HG02943 (cell line): Measurements from ENCODE around the gene AGRP.

Experiments
- ATAC-seq: cut with Tn5 transposase; IDR thresholded peaks from one replicate; pipeline ENCODE4 v1.9.1; 2021; ENCODE audit warnings: mild to moderate bottlenecking, low read depth, moderate library complexity; ENCODE audit not compliant: unreplicated experiment

AGRP gene

DNA sequence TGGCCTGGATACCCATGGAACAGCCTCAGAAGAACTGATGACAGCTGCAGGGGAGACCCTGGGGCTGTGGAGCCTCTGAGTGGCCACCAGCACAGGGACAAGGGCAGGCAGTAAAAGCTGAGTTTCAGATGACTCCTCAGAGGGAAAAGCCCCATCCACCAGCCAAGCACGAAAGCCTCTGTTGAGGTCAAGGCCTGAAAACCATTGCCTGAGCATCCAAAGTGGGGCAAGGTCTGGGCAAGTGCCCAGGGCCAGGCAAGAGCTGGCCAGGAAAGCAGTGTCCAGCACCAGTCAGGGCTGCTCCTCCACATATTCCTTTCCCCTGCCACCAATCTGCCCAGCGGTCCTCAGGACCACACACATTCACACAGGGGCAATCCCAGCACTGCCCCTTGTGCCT lies 18.8 kb downstream of the AGRP start:
- ATAC-seq, result no peak

DNA sequence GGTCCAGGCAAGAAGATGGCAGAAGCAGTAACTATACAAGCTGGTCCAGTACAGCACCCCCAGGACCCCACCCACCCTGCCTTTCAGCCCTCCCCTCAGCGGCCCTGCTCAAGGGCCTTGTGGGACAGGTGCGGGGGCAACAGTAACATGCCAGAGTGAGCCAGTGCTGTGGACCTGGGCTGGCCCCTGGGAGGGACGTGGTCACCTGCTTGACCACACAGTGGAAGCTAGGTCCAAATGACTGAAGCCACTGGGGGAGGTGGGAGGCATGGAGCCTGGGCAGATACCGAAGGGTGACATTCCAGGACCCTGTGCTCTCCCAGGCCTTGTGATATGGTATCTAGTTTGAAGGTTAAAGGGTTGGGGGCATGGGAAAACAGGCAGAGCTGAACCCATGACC lies 19.7 kb downstream of the AGRP start:
- ATAC-seq, result no peak

DNA sequence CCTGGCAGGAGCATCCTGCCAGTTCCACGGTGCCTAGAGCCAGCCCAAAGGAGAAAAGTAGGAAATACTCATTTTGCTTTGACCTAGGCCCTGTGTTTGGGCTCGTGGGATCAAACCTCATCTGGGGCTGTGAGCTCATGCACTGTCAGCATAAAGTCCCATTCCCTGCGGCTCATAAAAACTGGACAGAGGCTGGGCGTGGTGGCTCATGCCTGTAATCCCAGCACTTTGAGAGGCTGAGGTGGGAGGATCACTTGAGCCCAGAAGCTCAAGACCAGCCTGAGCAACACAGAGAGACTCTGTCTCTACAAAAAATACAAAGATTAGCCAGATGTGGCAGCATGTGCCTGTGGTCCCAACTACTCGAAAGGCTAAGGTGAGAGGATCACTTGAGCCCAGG lies 20.3 kb downstream of the AGRP start:
- no peak for ATAC-seq

DNA sequence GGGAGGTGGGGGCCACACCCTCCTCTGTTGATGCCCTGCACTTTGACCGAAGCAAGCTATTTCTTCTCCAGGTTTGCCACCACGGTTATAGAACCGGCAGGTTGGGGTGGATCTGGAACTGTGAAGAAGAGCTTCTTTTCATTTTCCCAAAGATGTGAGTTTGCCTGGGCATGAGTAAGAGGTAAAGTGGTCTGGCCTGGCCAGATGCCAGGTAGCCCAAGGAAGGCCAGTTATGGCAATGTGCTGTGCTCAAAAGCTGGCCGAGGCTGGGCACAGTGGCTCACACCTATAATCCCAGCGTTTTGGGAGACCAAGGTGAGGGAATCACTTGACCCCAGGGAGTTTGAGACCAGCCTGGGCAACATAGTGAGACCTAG lies 21.1 kb downstream of the AGRP start:
- ATAC-seq, result no peak

DNA sequence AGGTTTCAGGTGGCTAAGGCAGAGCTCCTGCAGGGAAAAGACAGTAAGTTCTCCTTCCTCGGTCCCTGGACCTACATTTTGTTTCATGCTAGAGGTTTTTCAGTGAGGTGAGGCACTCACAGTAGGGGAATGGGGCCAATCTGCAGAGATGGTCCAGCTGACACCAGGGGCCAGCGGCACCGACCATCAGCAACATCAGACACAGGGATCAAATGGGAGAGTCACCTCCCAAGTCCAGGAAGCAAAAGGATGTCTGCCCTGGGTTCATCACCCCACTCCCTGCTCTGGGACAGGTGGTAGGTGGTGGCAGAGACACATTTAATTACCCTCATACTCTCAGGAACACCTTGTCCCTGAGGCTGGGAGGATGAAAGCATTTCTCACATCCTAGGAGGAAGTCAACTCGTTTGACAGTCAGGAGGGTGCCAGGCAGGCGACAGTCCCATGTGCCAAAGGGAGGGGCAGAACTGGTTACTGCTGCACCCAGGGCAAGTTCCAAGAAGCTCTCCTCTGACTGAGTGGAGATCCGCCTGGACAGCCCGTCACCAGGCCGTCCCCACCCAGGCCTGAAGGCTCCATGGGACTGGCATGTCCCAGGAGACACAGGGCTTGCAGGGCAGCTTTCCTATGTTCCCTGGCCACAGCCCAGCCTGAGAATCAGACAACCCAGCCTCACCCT lies 21.6 kb downstream of the AGRP start:
- ATAC-seq, result no peak

DNA sequence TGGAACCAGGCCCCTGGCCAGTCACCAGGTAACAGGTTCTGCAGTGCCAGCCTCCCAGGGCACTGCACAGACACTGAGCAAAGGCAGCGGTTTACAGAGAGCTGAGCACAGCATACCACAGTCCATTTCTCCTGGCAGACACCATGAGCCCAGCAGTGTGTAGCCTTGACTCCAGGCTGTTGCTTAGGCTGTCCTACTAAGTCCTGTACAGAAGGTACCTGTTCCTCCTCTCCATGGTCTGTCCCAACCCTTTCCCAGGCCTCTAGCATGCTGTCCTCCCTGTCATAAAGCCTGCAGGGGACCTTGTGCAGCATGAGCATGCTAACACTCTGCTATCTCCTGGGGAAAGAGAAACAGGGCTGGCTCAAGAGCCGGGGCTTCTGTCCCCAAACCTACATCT lies 22.4 kb downstream of the AGRP start:
- no peak for ATAC-seq

DNA sequence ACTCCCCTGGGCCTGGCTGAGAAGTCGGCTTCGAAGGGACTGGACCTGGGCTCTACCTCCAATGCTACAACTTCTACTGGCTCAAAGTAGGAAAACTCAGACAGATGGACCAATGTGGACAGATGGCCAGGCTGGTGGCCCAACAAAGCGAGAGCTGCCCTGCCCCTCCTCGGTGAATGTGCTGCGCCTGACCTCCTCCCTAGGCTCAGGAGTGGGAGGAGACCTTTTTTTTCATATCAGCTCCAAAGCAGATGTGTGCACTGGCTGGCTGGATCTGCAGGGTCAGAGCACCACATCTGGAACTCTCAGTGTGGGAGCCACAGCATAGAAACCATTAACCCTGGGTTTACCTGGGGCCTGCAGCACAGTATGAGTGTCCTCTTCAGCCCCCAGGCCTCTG lies 23.2 kb downstream of the AGRP start:
- ATAC-seq, result no peak

DNA sequence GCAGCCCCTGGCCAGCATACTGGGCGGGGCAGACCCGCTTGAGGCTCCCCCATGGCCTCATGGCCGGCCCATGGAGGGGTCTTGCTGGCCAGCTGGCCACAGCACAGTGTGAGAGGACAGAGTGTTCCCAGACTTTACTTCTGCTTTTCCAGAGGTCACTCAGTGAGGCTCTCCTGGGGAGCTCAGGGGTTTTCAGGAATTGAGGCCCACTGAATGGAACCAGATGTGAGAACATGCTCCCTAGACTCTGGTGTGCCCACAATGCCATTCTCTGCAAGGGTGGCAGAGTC lies 23.5 kb downstream of the AGRP start:
- no peak for ATAC-seq

DNA sequence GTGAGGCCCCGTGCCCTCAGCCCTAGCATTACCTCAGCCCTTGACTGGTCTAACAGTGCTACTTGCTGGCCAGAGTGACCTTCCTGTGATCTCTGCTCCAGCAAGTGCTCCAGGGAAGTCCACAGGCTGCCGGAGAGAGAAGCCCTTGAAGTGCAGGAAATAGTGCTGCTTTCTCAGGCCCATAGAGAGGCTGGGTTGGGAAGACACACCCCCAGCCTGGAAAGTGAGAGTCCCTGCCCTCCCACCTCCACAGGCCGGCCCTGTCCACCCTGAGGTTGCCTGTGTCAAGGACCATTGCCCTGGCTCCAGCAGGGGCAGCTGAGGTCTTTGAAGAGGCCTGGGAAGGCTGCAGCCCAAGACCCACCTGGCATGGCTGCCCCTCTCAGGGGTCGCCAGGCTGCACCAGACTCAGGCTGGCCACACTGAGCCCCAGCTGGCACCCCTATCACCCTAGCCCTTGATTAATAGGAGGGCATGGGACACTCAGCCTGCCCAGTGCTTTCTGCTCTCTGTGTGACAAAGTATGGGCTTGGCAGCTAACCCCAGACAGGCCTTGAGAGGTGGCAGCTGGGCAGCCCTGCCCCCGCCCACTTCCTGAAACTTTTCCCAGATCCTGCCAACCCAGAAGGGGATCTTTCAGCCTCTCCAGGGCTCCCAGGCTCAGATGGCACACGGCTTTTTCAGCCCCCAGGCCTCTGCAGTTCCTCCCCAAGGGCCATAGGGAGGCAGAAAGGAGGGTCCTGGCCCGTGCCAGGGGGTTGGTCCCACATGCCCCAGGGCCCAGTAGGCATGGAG lies 24.1 kb downstream of the AGRP start:
- no peak for ATAC-seq

DNA sequence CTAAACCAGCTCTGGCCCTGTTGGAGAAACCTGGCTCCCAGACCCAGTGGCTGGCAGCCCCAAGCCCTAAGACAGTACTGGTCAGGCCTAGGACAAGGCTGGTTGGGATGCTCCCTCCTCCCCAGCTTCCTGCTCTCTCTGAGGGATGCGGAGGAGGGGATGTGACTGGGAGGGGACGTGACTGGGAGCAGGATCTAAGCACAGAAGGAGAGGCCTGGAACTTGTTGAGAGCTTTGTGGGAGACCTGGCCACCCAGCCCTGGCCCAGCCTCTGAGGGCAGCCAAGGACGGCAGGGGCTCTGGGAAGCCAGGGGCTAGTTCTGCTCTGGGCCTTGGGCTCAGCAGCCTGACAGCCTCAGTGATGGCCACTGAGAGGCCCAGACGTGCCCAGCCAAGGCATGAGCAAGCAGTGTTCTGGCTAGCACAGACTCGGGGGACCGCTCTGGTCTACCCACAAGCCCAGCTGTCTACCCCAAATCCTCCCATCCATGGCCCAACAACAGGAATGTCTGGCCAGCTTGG lies 25.2 kb downstream of the AGRP start:
- ATAC-seq, result no peak

DNA sequence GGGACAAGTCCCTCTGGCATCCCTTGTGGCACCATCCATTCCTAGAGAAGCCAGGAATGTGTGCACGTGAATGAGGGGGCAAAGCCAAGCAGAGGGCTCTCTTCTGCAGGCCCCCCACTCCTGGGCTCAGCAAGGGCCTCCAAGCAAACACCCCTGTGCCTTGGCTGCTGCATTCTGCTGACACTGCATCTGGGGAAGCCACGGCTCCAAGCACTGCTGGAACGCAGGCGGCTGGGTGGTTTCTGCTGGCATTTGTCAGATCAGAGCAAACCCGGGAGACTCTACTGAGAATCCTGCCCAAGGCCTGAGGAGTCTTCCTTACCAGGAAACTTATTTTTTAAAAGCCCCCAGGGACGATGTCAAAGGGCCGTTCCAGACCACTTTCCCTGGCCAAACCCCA lies 25.7 kb downstream of the AGRP start:
- no peak for ATAC-seq

DNA sequence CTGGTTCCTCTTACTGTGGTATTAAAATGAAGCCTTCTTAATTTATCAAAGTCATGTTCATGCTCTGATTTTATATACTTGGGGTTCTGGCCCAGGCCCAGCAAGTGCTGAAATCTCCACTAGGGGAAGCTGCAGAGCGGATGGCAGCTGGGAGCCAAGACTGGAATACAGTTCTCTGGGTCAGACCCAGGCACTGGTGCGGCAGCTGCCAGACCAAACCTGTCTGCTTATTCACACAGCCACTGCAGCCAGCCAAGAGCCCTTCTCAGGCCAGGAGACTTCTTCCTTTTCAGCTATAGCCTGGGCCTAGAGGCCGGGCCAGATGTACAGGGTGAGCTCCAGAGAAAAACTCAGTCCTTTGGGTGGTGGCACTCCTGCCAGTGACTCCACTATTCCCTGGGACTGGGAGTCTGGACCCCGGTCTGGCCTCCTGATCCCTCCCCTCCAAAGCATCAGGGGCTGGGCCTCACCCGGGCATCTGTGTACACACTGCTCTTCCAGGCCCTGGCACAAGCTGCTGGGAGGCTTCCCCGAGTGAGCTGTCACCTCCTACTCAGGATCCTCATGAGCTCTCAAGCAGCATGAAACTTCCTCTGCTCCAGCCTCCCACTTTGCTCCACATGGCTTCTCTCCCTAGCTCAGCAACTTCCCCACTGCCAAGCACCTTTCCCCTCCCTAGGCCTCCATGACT lies 26.8 kb downstream of the AGRP start:
- no peak for ATAC-seq

DNA sequence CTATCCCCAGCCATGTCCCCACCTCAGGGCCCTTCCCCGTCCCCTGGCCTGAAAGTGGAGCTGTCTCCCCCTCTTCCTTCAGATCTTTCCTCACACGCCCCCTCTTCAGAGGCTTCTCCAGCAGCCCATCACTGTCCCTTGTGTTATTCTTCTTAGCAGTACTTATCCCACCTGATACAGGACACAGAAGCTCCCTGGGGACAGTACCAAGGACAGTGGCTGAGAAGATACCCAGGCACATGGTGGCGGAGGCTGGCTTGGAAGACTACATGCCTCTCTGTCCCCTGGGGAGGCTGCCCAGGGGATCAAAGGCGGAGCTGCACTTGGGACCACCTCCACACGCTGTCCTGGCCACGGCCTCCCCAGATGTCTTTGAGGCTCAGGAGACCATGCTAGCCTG lies 28.5 kb downstream of the AGRP start:
- ATAC-seq, result no peak

DNA sequence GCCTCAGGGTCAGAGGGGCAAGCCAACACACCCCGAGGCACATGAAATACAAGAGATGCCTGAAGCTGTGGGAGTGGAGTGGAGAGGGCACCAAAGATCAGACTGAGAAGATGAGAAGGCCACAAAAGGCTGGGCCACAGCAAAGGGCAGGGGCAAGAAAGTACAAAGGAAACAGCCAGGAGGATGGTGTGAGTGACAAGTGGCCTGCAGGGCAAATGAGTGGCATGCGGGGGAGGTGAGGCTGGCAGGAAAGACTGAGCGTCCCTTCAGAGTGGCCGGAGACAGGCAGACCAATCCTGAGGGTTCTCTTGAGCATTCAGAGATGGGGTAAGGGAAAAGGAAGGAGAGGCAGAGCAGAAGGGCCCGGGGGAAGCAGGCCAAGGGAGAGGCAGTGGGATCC lies 29.2 kb downstream of the AGRP start:
- no peak for ATAC-seq

DNA sequence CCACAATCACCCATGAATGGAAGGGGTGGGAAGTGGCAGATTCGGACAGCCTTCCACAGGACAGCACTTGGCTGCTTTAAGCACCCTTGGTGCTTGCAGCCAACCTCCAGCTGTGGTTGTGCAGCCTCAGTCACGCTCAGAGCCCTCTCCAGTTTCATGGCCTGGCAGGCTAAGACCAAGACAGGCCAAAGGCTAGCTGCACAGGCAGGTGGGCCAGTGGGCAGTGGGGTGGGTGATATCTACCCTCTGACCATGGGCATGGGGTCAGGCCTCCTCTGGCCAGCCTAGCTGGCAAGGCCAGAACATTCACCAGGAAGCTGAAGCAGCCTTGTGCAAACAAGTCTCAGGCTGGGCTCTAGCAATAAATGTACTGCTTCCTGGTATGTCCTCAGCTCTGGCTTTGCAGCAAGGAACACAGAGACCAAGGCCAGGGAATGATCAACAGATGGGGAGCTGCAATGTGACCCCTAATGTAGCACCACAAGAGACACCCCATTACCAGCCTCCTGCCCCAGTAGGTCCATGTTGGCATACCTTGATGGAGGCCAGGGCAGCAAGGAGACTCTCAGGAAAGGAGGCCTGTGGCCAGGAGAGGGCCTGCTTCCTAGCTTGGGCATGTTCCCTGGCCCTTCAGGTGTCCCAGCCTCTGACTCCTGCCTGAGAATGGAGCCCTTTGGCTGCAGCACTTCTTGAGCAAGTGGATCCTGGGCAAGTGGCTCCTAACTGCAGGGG lies 31.5 kb downstream of the AGRP start:
- ATAC-seq, result no peak

DNA sequence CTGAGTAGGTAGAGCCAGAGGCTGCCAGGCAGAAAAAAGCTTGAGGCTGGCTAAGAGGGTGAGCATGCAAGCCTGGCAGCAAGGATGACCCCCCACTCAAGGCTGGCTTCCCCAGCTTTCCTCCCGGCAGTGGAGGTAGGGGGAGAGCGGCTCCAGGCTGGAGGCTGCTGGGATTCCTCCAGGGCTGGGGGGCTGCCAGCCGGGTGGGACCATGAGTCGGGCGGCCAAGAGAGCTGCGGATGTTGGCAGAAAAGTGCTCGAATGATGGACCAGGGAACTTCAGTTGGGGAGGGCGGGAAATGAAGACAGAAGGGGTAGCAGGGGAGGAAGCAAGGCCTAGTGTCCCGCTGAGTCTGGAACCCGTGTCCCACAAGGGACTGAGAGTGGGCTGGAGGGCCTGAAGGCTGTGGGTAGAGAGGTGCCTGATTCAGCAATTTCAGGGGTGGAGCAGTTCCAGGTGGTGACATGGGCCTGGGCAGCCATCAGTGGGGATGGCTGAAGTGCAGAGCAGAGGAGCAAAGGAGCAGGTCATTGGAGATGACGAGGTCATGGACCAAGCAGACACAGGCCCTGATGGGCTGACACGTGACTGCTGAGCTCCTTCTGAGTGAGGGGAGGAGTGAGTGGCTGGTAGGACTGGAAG lies 32.2 kb downstream of the AGRP start:
- ATAC-seq, result no peak

DNA sequence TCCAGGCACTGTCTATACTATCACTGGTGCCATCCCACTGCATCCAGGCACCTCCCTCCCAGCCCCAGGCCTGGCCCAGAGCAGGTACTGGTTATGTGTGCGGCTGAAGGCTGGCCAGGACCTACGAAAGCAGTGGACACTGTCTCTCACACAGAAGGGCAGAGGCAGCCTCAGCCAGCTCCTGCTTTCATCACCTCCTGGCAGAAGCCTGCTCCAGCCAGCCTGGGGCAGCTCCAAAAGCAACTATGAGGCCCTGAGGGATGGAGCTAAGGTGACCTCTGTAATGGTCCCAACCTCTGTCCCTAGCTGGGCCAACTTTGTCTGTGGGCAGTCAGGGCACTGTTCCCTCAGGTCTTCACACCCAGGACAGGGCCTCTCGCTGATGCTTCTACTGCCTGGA lies 33.6 kb downstream of the AGRP start:
- ATAC-seq, result no peak

DNA sequence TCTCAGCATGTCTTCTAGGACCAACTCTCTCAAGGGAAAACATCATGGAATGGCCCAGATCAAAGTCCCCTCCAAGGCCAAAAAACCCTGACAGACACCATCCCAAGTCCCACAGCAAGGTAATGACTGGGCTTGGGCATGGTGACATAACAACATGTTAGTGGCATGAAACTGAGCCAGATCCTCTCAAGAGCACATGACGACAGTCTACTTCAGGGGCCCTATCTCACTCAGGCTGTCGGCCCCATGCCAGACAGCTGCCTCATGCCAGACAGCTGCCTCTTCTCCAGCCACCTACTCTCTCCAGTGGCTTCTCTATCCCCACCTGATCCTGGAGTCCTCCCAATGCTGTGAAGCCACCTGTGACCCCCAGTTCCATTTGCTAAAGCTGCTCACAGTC lies 34.0 kb downstream of the AGRP start:
- ATAC-seq, result no peak

DNA sequence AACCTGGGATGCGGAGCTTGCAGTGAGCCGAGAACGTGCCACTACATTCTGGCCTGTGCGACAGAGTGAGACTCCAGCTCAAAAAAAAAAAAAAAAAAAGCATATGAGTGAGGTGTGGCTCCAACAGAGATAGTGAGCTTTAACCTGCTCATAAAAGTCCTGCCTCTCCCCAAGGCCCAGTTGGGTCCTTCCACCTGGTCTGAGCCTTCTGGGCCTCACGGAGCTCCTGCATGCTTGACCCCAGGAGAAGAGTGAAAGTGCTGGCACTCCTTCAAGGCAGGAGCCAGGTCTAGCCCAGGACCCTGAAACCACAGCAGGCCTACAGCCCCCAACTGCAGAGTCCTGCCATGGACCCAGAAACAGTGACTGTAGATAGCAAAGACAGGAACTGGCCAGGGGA lies 34.8 kb downstream of the AGRP start:
- ATAC-seq, result no peak

DNA sequence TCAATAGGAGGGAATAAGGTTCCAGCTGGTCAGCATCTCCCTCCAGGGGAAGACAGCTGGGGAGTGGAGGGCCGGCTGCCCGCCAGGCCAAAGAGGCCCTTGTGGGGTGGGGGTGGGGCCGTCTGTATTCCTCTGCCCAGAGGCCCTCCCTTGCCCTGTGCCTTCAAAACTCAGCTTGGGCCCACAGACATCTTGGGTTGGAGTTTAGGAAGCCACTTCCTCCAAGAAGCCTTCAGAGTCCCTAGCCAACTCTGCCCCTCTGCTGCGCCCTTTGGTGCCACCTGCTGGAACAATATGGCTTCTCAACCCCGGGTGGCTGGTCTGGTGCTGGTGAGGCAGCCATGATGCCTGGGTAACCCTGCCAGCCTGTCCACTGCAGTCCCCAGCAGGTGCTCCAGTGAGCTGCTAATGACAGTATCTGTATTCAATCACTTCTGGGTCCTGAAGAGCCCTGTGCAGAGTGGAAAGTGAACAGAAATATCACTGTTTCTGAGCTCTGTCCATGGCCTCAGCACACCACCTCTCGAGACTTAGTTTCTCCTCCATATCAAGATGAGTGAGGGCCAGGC lies 35.8 kb downstream of the AGRP start:
- no peak for ATAC-seq
